HepG2 (cell line): ENCODE data around the gene GAREM2. TPM values are rescaled to one million over a fixed set of nuclear protein-coding genes. Genes with fewer than 3 reads are reported as not detected.

Experiments used
- ATAC-seq: fragments of 200-7000 bp; cut with Tn5 transposase; 3 replicates; pipeline ENCODE4 v1.9.1; 2020; ENCODE audit warnings: mild to moderate bottlenecking, moderate library complexity
- BruUV-seq: library from RNA; stranded (reverse); fragments of 400-500 nt; replicated peaks from 2 replicates; lab custom pipeline; 2021; lab: Mats Ljungman, UMichigan
- CTCF ChIA-PET: fragments of 300-600 bp; formaldehyde crosslinking; extraction: SDS; loops from one replicate; lab custom pipeline; 2021; ENCODE audit warnings: low total read pairs, inconsistent platforms, low intra/inter-chr PET ratio; lab: Yijun Ruan, JAX
- POLR2A ChIA-PET: fragments of 350-600 bp; sonication (Branson Sonifier 250); formaldehyde crosslinking; loops from one replicate; lab custom pipeline; 2020; ENCODE audit warnings: antibody characterized with exemption, inconsistent platforms; lab: Yijun Ruan, JAX
- DNase-seq: peaks from one replicate; pipeline ENCODE4 v3.0.0-alpha.2; 2015; ENCODE audit warnings: low spot score
- FAIRE-seq: peaks from 3 replicates; lab custom pipeline; 2011; peaks lifted over from hg19 to GRCh38; lab: Jason Lieb, UNC
- H2AFZ ChIP-seq: one replicate; pipeline ENCODE4 v1.6.1; 2011; ENCODE audit warnings: low read length, inconsistent platforms
- H3K27ac ChIP-seq: fragments of 300-600 bp; 3 replicates; pipeline ENCODE4 v1.8.0; 2011; ENCODE audit warnings: mixed run types, mild to moderate bottlenecking, mixed read lengths, low read length, inconsistent platforms; ENCODE audit not compliant: insufficient read depth; ENCODE audit errors: extremely low read length
- H3K27me3 ChIP-seq, 2 experiments: fragments of 200-600 bp in 1 of 2; 2 replicates in 1 of 2; 3 replicates in 1 of 2; pipeline versions ENCODE4 v1.6.0 to v1.8.0; 2011; ENCODE audit warnings: low read length in 2 of 2, mild to moderate bottlenecking in 2 of 2, moderate library complexity in 2 of 2, inconsistent platforms in 1 of 2; ENCODE audit not compliant: insufficient read depth in 2 of 2, control insufficient read depth in 1 of 2
- H3K36me3 ChIP-seq, 2 experiments: fragments of 200-600 bp in 1 of 2; replicated peaks in 1 of 2; 2 replicates in 1 of 2; 3 replicates in 1 of 2; pipeline versions ENCODE4 v1.5.1 to v1.8.0; 2011; ENCODE audit warnings: low read length in 2 of 2, inconsistent platforms in 1 of 2; ENCODE audit not compliant: insufficient read depth in 2 of 2, control insufficient read depth in 1 of 2
- H3K4me1 ChIP-seq: 2 replicates; pipeline ENCODE4 v1.5.1; 2012; ENCODE audit warnings: low read length, inconsistent platforms; ENCODE audit not compliant: insufficient read depth
- H3K4me2 ChIP-seq: 2 replicates; pipeline ENCODE4 v1.6.0; 2011; ENCODE audit warnings: low read depth, low read length, inconsistent platforms
- H3K4me3 ChIP-seq, 3 experiments: fragments of 200-600 bp in 1 of 3; sonication (generic), shearing (Covaris generic) in 1 of 3; replicated peaks in 1 of 3; 2 replicates each; pipeline ENCODE4 v1.5.1; 2011 to 2016; ENCODE audit warnings: low read length in 3 of 3, inconsistent platforms in 2 of 3, low read depth in 2 of 3, mild to moderate bottlenecking in 2 of 3, control low read depth in 1 of 3, mixed read lengths in 1 of 3; ENCODE audit not compliant: insufficient read depth in 1 of 3
- H3K79me2 ChIP-seq: one replicate; pipeline ENCODE4 v1.6.1; 2011; ENCODE audit warnings: low read length, inconsistent platforms; ENCODE audit not compliant: insufficient read depth
- H3K9ac ChIP-seq: 2 replicates; pipeline ENCODE4 v1.6.0; 2011; ENCODE audit warnings: mild to moderate bottlenecking, low read depth, low read length, inconsistent platforms; ENCODE audit not compliant: insufficient read depth
- H3K9me3 ChIP-seq: 2 replicates; pipeline ENCODE4 v1.5.1; 2012; ENCODE audit warnings: mild to moderate bottlenecking, low read length
- H4K20me1 ChIP-seq: 2 replicates; pipeline ENCODE4 v1.6.0; 2011; ENCODE audit warnings: inconsistent platforms, mild to moderate bottlenecking, low read length, moderate library complexity; ENCODE audit not compliant: insufficient read depth
- ZBTB8A ChIP-seq: sonication (generic); formaldehyde crosslinking; IDR thresholded peaks from 2 replicates; pipeline ENCODE4 v1.4.0; 2020; ENCODE audit warnings: mild to moderate bottlenecking, low read depth, missing genetic modification reagents, borderline replicate concordance
- ZNF121 ChIP-seq: sonication (generic); formaldehyde crosslinking; IDR thresholded peaks from 2 replicates; pipeline ENCODE4 v1.5.0; 2020; ENCODE audit warnings: mild to moderate bottlenecking, missing genetic modification reagents
- ZNF615 ChIP-seq: sonication (generic); formaldehyde crosslinking; IDR thresholded peaks from 2 replicates; pipeline ENCODE4 v1.5.0; 2020; ENCODE audit warnings: mild to moderate bottlenecking, missing genetic modification reagents, borderline replicate concordance
- ZNF772 ChIP-seq: sonication (generic); formaldehyde crosslinking; IDR thresholded peaks from 2 replicates; pipeline ENCODE4 v1.5.0; 2020; ENCODE audit warnings: mild to moderate bottlenecking, missing genetic modification reagents
- WGBS: methylation state at CpG from one replicate; pipeline ENCODE4 v1.1.6; 2017; ENCODE audit warnings: low lambda C conversion rate; 5-methylcytosine and 5-hydroxymethylcytosine counted together
- in situ Hi-C: cut with HindIII; loops from 2 replicates; pipeline ENCODE4 v1.10.0; 2017; ENCODE audit warnings: low pct_unique_long_range_greater_than_20kb; ENCODE audit not compliant: extremely low pct_ligation_motif_present
- intact Hi-C: fragments of 100-400 bp; cut with micrococcal nuclease; formaldehyde crosslinking; loops from one replicate; pipeline ENCODE4 v1.10.0; 2022; ENCODE audit not compliant: unreplicated experiment
- polyA plus RNA-seq, 8 experiments: library from polyadenylated mRNA; depleted of rRNA in 3 of 8; stranded (reverse) in 7 of 8; unstranded in 1 of 8; fragments of >200 nt; fragmentation: Illumina TruSeq in 4 of 8; extraction: Trizol in 4 of 8; gene quantifications; 2 replicates each; pipeline versions ENCODE4 v1.2.1 to v1.2.3, GENCODE V29; 2011 to 2016; ENCODE audit warnings: low read depth in 4 of 8, missing spikeins in 1 of 8, mixed read lengths in 1 of 8; ENCODE audit not compliant: insufficient read depth in 1 of 8
- total RNA-seq, 5 experiments: library from RNA; depleted of rRNA; stranded (reverse); fragments of >200 nt; fragmentation: Illumina TruSeq; extraction: Trizol; gene quantifications; 2 replicates each; pipeline ENCODE4 v1.2.3, GENCODE V29; 2016; ENCODE audit warnings: low read depth in 1 of 5
- TF ChIP-seq, protein P1 (sequence below): sonication (generic); formaldehyde crosslinking; IDR thresholded peaks from 2 replicates; pipeline ENCODE4 v1.4.0; 2020; ENCODE audit warnings: missing genetic modification reagents
- TF ChIP-seq, protein P2 (sequence below): sonication (generic); formaldehyde crosslinking; IDR thresholded peaks from 2 replicates; pipeline ENCODE4 v1.4.0; 2020; ENCODE audit warnings: mild to moderate bottlenecking, missing genetic modification reagents

GAREM2 gene
- total and polyA plus RNA-seq, 2 of the 13 experiments (the other 11 are each of a cell fraction or from before 2014, with no cell fraction given), result 0.29 to 0.38 TPM

DNA sequence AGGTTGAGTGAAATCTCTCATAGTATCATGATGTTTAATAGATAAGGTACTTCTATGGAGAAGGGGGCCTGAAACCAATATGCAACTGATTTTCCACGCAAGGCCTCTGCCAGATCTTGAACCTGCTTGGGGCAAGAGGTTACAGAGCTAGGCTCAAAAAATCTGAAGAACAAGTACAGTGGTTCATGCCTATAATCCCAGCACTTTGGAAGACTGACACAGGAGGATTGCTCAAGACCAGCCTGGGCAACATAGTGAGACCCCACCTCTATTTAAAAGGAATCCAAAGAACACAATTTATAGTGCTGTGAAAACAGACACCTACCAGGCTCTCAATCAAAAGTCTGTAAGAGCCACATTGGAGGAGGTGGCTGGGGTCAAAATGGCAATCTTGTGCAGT, 42.9 kb downstream of the GAREM2 start:
- FAIRE-seq (no peak), DNase-seq (no peak), ATAC-seq (no peak)
- ChIA-PET CTCF (no interaction called here), POLR2A (no interaction called here)
- Histone ChIP-seq H3K36me3 (peaks cover 21 to 87% of the 10 kb centered on the region in 2 experiments), H3K4me1 (no peaks in the 10 kb centered on the region), H3K4me2 (no peak overlapping the region), H3K4me3 (no peak overlapping the region), H2AFZ (no peak overlapping the region), H3K27me3 (no peaks in the 10 kb centered on the region), H3K9me3 (no peaks in the 10 kb centered on the region), H3K79me2 (no peaks in the 10 kb centered on the region), H3K9ac (no peak overlapping the region), H3K27ac (no peak overlapping the region), H4K20me1 (no peaks in the 10 kb centered on the region)
- BruUV-seq, result no TSS peak
- WGBS, result 100% methylated on average over 1 of the region's 1 CpG
- TF ChIP-seq ZBTB8A (CRISPR knock-in tag) (no peak), ZNF615 (no peak), ZNF121 (CRISPR knock-in tag) (peak; percentile 66; the same call in 1 of the 2 replicates), ZNF772 (CRISPR knock-in tag) (no peak)
- TF ChIP-seq, protein P1, sequence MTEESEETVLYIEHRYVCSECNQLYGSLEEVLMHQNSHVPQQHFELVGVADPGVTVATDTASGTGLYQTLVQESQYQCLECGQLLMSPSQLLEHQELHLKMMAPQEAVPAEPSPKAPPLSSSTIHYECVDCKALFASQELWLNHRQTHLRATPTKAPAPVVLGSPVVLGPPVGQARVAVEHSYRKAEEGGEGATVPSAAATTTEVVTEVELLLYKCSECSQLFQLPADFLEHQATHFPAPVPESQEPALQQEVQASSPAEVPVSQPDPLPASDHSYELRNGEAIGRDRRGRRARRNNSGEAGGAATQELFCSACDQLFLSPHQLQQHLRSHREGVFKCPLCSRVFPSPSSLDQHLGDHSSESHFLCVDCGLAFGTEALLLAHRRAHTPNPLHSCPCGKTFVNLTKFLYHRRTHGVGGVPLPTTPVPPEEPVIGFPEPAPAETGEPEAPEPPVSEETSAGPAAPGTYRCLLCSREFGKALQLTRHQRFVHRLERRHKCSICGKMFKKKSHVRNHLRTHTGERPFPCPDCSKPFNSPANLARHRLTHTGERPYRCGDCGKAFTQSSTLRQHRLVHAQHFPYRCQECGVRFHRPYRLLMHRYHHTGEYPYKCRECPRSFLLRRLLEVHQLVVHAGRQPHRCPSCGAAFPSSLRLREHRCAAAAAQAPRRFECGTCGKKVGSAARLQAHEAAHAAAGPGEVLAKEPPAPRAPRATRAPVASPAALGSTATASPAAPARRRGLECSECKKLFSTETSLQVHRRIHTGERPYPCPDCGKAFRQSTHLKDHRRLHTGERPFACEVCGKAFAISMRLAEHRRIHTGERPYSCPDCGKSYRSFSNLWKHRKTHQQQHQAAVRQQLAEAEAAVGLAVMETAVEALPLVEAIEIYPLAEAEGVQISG (CRISPR knock-in tag), result no peak
- TF ChIP-seq, protein P2, sequence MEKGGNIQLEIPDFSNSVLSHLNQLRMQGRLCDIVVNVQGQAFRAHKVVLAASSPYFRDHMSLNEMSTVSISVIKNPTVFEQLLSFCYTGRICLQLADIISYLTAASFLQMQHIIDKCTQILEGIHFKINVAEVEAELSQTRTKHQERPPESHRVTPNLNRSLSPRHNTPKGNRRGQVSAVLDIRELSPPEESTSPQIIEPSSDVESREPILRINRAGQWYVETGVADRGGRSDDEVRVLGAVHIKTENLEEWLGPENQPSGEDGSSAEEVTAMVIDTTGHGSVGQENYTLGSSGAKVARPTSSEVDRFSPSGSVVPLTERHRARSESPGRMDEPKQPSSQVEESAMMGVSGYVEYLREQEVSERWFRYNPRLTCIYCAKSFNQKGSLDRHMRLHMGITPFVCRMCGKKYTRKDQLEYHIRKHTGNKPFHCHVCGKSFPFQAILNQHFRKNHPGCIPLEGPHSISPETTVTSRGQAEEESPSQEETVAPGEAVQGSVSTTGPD, result no peak
- intact Hi-C loops, result no loop called here
- in situ Hi-C loops, result no loop called here
